Small intestine (tissue), 7 donors: ENCODE data around the gene TMEM202. TPM values are rescaled to one million over a fixed set of nuclear protein-coding genes. Genes with fewer than 3 reads are reported as not detected.
"Not testable (repeated sequence)": the region's sequence is repeated elsewhere in the genome, so short reads cannot be mapped to it uniquely, and the experiment has no call there.

ENCODE experiments used
- DNase-seq, 2 donors: peaks; one replicate each; pipeline versions ENCODE4 v3.0.0 to v3.0.0-alpha.2; 2013
- FAIRE-seq: peaks from 2 replicates; lab custom pipeline; 2012; peaks lifted over from hg19 to GRCh38; lab: Jason Lieb, UNC
- H3K27ac ChIP-seq, 3 donors: one replicate each; pipeline ENCODE4 v1.5.1; 2013; ENCODE audit warnings: low read length in 2 of 3, mild to moderate bottlenecking in 2 of 3, control low read depth in 1 of 3, inconsistent platforms in 1 of 3, low read depth in 1 of 3, moderate library complexity in 1 of 3
- H3K27me3 ChIP-seq, 3 donors: one replicate each; pipeline ENCODE4 v1.6.1; 2013; ENCODE audit warnings: low read length in 3 of 3, inconsistent platforms in 1 of 3; ENCODE audit not compliant: control insufficient read depth in 3 of 3, insufficient read depth in 3 of 3
- H3K36me3 ChIP-seq, 3 donors: one replicate each; pipeline ENCODE4 v1.6.1; 2013; ENCODE audit warnings: low read length in 3 of 3, inconsistent platforms in 1 of 3, low read depth in 1 of 3, mild to moderate bottlenecking in 1 of 3, moderate library complexity in 1 of 3; ENCODE audit not compliant: control insufficient read depth in 3 of 3, insufficient read depth in 2 of 3
- H3K4me1 ChIP-seq, 3 donors: one replicate each; pipeline ENCODE4 v1.6.1; 2013; ENCODE audit warnings: low read length in 2 of 3, inconsistent platforms in 1 of 3, low read depth in 1 of 3, mild to moderate bottlenecking in 1 of 3, moderate library complexity in 1 of 3; ENCODE audit not compliant: control insufficient read depth in 3 of 3, insufficient read depth in 2 of 3
- H3K4me3 ChIP-seq, 3 donors: one replicate each; pipeline ENCODE4 v1.5.1; 2013; ENCODE audit warnings: low read length in 3 of 3, control low read depth in 1 of 3, inconsistent platforms in 1 of 3, low read depth in 1 of 3, mild to moderate bottlenecking in 1 of 3, moderate library complexity in 1 of 3
- H3K9me3 ChIP-seq, 2 donors: one replicate each; pipeline ENCODE4 v1.6.1; 2013; ENCODE audit warnings: low read depth in 1 of 2, low read length in 1 of 2; ENCODE audit not compliant: control insufficient read depth in 2 of 2, insufficient read depth in 1 of 2
- WGBS, 3 donors: extraction: QIAGEN DNeasy Blood & Tissue Kit; methylation state at CpG; one replicate each; pipeline ENCODE4 v1.1.7; 2013; 5-methylcytosine and 5-hydroxymethylcytosine counted together
- polyA plus RNA-seq, 4 donors: library from polyadenylated mRNA; stranded (reverse) in 3 of 4; unstranded in 1 of 4; fragments of 200-250 nt in 3 of 4; fragments of 120-200 nt in 1 of 4; gene quantifications; one replicate each; pipeline versions ENCODE4 v1.2.1 to v1.2.3, GENCODE V29; 2013
- donor health status: healthy with polysubstance abuse.
- donor health status: control.
- donor health status: control.
- donor health status: Bipolar disorder and iron deficiency.
- donor health status: healthy.

TMEM202 gene
- polyA plus RNA-seq, 4 donors: not detected

DNA sequence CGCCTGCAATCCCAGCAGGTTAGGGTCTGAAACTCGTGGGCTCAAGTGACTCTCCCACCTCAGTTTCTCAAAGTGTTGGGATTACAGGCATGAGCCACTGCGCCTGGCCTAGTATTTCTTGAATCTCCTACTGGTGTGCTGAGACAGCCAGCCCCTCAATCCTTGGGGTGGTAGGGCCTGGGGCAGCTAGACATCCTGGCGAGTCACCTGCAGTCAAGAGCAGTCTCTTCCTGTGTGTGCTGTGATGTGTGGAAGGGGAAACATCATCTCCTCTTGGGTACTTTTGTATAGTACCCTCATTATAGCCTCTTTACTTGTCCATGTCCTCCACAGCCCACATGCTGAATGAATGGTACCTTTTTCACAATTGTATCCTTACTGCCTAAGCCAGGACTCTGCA is 17.4 kb upstream of the TMEM202 start:
- Histone ChIP-seq H3K27ac (no peak overlapping the region), H3K27me3 (peaks cover 0 to 27% (median 0%) of the 10 kb centered on the region in 3 donors), H3K4me1 (no peaks in the 10 kb centered on the region), H3K36me3 (no peaks in the 10 kb centered on the region), H3K9me3 (no peaks in the 10 kb centered on the region), H3K4me3 (no peak overlapping the region)
- DNase-seq: no peak
- 69 to 85% (median 73%) methylated on average over 4 of the region's 4 CpGs for WGBS, 3 donors
- FAIRE-seq: no peak

GRCh38 chr15:72382146-72382545 is 16.0 kb upstream of the TMEM202 start:
- no peak for FAIRE-seq
- WGBS, 3 donors: 68 to 78% (median 75%) methylated on average over 1 to 2 of the region's 2 CpGs

GRCh38 chr15:72387741-72388140 is 10.4 kb upstream of the TMEM202 start:
- H3K4me3 ChIP-seq: no peak overlapping the region
- peaks cover 0 to 3% (median 3%) of the 10 kb centered on the region in 3 donors for H3K4me1 ChIP-seq
- FAIRE-seq (no peak), DNase-seq (no peak)
- no peaks in the 10 kb centered on the region for H3K36me3 ChIP-seq
- peaks cover 0 to 25% (median 0%) of the 10 kb centered on the region in 3 donors for H3K27me3 ChIP-seq
- H3K27ac ChIP-seq: no peak overlapping the region
- no peaks in the 10 kb centered on the region for H3K9me3 ChIP-seq

More at GRCh38 chr15:72382146-72382545, 16.0 kb upstream of the TMEM202 start:
- no peaks in the 10 kb centered on the region for H3K36me3 ChIP-seq
- peaks cover 0 to 30% (median 0%) of the 10 kb centered on the region in 3 donors for H3K27me3 ChIP-seq
- peak in 1 of 2 donors; percentile 19 for DNase-seq
- H3K9me3 ChIP-seq: no peaks in the 10 kb centered on the region
- H3K27ac ChIP-seq: no peak overlapping the region
- no peaks in the 10 kb centered on the region for H3K4me1 ChIP-seq
- no peak overlapping the region for H3K4me3 ChIP-seq

- Histone ChIP-seq H3K27me3 (peaks cover 0 to 18% (median 0%) of the 10 kb centered on the region in 3 donors), H3K4me3 (no peak overlapping the region), H3K4me1 (peaks cover 0 to 3% (median 3%) of the 10 kb centered on the region in 3 donors), H3K36me3 (no peaks in the 10 kb centered on the region), H3K9me3 (no peaks in the 10 kb centered on the region), H3K27ac (no peak overlapping the region)
- WGBS, 3 donors: 6 to 36% (median 33%) methylated on average over 3 of the region's 3 CpGs
- DNase-seq: peak in 1 of 2 donors; percentile 76
- FAIRE-seq: no peak
These were observed 8.9 kb upstream of the TMEM202 start for GRCh38 chr15:72389231-72389630.

GRCh38 chr15:72396331-72396730 is 1.8 kb upstream of the TMEM202 start:
- not testable (repeated sequence) for FAIRE-seq, H3K36me3 ChIP-seq, H3K27ac ChIP-seq, H3K27me3 ChIP-seq, H3K4me1 ChIP-seq, H3K9me3 ChIP-seq, H3K4me3 ChIP-seq, DNase-seq
- 87 to 100% (median 96%) methylated on average over 1 to 22 of the region's 24 CpGs for WGBS, 3 donors

- H3K27me3 ChIP-seq: peaks cover 0 to 16% (median 4%) of the 10 kb centered on the region in 3 donors
- WGBS, 3 donors: 66 to 83% (median 69%) methylated on average over 7 of the region's 7 CpGs
- H3K27ac ChIP-seq: peak overlapping the region in 1 of 3 donors; percentile 20
- FAIRE-seq (no peak), DNase-seq (peak; percentile 14 to 82)
- H3K4me3 ChIP-seq: no peak overlapping the region
- H3K9me3 ChIP-seq: no peaks in the 10 kb centered on the region
- H3K36me3 ChIP-seq: no peaks in the 10 kb centered on the region
- H3K4me1 ChIP-seq: no peaks in the 10 kb centered on the region
These were observed 543 bp downstream of the TMEM202 start for GRCh38 chr15:72398648-72399047.

DNA sequence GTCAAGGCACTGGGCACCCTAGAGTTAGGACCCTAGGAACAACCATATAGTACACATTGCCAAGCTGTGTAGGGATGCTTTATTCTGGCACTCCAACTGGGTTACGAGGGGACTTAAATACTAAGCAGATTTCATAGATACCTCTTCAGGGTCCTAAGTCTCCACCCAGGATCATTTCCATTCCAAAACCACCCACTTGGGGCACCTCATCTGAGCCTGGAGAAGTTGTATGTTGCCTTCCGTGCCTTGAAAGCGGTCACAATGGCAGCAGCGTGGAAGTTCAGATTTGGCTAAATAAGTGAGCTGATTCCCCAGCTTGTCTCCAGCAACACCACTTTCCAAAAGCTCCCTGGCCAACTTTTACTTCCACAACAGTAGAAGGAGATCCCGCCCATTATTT is 4.6 kb downstream of the TMEM202 start:
- Histone ChIP-seq H3K36me3 (no peaks in the 10 kb centered on the region), H3K4me3 (no peak overlapping the region), H3K27me3 (peaks cover 0 to 26% (median 4%) of the 10 kb centered on the region in 3 donors), H3K27ac (no peak overlapping the region), H3K4me1 (no peaks in the 10 kb centered on the region), H3K9me3 (no peaks in the 10 kb centered on the region)
- WGBS, 3 donors: 79 to 85% (median 79%) methylated on average over 5 of the region's 5 CpGs
- no peak for DNase-seq
- no peak for FAIRE-seq

GRCh38 chr15:72404356-72404755 is 6.3 kb downstream of the TMEM202 start:
- Histone ChIP-seq H3K36me3 (no peaks in the 10 kb centered on the region), H3K4me1 (no peaks in the 10 kb centered on the region), H3K27ac (no peak overlapping the region), H3K9me3 (no peaks in the 10 kb centered on the region), H3K4me3 (no peak overlapping the region), H3K27me3 (peaks cover 0 to 28% (median 4%) of the 10 kb centered on the region in 3 donors)
- 35 to 59% (median 49%) methylated on average over 3 of the region's 3 CpGs for WGBS, 3 donors
- FAIRE-seq (no peak), DNase-seq (no peak)

- DNase-seq (no peak), FAIRE-seq (no peak)
- H3K36me3 ChIP-seq: no peaks in the 10 kb centered on the region
These were observed 6.7 kb downstream of the TMEM202 start for GRCh38 chr15:72404841-72405240.

More at GRCh38 chr15:72404841-72405240, 6.7 kb downstream of the TMEM202 start:
- no peaks in the 10 kb centered on the region for H3K9me3 ChIP-seq
- no peaks in the 10 kb centered on the region for H3K4me1 ChIP-seq
- H3K4me3 ChIP-seq: no peak overlapping the region
- peaks cover 0 to 28% (median 4%) of the 10 kb centered on the region in 3 donors for H3K27me3 ChIP-seq
- H3K27ac ChIP-seq: no peak overlapping the region
